GM18858 (cell line): ENCODE results near the gene CEACAM1.
"Not testable (repeated sequence)": the region's sequence is repeated elsewhere in the genome, so short reads cannot be mapped to it uniquely, and the experiment has no call there.

ENCODE experiments used
- ATAC-seq: cut with Tn5 transposase; IDR thresholded peaks from one replicate; pipeline ENCODE4 v1.9.1; 2021; ENCODE audit not compliant: unreplicated experiment

Gene CEACAM1

DNA sequence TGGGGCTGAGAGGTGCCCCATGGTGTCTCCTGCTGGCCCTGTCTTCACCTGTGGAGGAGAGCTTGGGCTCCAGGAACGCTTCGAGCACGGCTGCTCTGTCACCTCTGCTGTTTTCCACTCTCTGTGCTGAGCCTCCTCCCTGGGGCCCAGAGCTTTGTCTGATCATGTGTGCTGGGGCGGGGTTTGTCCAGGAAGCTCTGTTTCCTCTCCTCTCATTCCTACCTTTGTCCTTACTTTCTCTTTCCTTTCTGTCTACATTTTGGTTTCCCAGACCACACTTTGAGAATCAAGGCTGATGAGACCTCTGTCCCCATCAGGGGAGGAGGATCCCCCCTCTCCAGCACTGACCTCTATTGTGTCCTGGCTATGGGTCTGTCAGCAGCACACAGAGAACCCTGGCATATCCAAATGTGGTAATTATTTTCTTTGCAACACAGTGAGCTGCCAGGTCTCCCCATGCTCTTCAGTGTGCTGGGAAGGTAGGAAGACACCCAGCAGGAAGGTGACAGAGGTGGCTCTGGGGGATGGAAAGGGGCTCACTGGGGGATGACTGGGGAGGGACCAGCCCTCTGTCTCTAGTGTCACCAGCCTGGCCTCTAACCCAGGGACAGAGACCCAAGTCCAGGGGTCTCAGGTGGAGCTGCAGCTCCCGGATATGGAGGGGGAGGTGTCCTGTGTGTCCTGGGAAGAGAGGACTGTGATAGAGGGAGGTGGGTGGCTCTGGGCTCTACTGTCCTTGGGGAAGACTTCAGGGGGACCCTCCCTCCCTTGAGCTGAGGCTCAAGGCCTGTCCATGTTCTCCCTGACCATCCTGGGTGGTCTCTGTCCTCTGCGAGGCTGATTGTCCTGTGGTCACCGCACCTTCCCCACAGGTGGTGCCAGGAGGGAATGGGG lies at the start of gene CEACAM1:
Gene CEACAM1, minus strand, starts transcription at position 128 of the 894 bp plus-strand sequence. Its CDS starts 107 bp downstream, at position 21.
- no peak for ATAC-seq

DNA sequence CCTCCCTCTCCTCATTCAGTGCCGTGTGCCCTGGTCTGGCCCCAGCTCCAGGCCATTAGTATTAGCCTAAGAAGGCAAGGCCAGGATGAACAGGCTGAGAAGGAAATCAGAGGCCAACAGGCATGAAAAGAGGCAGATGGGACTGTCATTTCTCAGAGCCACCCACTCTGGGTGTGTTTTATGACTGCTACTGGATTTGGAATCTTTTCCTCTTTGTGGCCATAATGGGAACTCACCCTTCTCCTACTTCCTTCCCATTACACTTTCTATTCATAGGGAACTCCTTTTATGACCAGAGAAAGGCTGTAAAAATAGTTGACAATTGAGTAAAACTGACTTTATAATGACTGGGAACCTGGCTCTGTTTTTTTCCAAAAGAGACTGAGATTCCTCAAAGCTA lies 48.7 kb upstream of the CEACAM1 start:
- ATAC-seq = no peak

DNA sequence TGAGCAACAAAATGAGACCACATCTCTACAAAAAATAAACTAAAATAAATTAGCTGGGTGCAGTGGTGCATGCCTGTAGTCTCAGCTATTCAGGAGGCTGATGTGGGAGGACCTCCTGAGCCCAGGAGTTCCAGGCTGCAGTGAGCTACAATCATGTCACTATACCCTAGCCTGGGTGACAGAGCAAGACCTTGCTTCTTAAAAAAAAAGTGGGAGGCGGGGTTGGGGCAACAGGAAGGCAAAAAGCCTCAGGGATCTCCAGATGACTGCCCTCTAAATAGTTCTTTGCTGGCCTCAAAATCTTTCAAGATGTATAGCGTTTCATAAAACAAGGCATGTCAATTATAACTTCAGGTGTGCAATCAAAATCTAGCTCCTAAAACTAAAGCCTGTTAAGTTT lies 48.0 kb upstream of the CEACAM1 start:
- no peak for ATAC-seq

DNA sequence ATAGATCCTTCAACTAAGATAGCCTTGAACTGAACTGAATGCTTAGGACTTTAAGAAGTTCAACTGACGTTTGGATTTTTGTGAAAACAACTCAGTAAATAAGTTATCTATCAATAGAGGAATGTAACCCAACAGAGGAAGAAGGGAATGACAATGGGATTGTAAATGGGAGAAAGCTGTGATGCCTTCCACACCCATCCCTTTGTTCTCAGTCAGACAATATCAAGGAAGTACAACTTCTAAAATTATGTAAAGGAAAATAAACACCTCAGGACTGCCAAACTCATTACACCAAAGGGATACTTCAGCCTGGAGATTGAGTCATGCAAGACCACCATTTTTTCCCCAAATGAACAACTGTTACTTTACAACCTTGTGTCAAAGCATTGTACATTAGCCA lies 45.4 kb upstream of the CEACAM1 start:
- ATAC-seq = no peak

DNA sequence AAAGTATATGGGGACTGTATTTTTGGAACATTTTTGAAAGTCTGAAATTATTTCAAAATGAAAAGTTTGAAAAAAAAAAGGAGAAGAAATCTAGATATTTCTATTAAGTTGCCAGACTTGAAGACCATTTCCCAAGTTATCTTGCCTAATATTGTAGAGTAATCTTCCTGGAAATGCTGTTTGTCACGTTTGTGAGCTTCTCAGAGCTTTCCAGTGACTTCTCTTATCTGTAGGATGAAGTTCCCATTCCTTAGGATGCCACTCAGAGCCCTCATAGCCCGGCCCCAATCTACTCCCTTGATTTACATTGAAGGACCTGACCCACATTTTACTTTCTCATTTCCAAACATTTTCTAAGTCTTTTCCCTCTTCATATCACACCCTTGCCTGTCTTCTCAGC lies 42.8 kb upstream of the CEACAM1 start:
- ATAC-seq = no peak

DNA sequence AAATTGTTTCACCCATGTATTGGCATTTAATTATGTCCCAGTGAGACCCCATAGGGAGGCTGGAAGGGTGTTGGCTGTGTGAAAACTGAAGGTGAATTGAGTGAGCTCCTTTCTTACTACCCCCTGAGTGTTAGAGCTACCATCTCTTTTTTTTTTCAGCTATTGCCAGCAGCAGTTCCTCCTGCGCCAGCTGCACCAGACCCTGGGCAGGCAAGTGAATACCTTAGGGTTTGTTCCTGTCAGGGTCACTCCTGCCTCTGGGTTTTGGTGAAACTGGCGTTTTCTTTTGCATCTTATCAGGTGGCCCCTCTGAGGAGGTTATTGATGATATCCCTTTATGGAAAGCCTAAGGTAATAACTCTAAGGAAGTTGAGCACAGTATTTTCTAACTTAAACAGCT lies 40.9 kb upstream of the CEACAM1 start:
- no peak for ATAC-seq

DNA sequence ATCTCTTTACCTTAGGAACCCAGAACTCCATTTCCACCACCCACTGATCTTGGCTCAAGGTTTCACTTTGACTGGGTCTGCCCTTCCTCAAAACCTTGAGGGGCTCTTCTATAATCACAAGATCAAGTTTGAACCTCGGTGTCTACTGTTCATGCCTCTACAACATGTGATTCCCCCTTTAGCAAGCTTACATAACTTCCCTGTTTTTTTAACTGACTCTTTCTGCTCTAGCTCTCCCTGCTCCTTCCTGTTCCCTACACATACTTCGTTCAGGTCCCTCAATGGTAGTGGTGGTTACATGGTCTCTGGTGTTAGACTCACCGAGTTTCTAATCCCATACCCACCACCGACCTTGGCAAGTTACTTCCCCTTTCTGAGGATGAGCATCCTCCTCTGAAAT lies 39.7 kb upstream of the CEACAM1 start:
- no peak for ATAC-seq

DNA sequence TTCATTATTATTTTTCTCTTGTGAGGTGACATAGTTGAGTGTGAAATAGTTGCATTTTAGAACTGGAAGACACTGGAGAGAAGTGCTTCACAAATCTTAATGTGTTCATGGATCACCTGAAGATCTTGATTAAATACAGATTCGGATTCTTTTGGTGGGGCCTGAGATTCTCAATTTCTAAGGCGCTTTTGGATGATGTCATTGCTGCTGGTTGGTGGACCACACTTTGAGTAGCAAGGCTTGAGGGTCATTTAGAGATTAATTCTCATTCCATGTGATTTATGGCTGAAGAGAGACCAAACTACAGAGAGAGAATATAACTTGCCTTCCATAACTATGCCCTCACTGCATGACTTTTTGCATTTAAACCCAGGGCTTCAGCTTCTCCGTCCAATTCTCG lies 39.3 kb upstream of the CEACAM1 start:
- no peak for ATAC-seq

DNA sequence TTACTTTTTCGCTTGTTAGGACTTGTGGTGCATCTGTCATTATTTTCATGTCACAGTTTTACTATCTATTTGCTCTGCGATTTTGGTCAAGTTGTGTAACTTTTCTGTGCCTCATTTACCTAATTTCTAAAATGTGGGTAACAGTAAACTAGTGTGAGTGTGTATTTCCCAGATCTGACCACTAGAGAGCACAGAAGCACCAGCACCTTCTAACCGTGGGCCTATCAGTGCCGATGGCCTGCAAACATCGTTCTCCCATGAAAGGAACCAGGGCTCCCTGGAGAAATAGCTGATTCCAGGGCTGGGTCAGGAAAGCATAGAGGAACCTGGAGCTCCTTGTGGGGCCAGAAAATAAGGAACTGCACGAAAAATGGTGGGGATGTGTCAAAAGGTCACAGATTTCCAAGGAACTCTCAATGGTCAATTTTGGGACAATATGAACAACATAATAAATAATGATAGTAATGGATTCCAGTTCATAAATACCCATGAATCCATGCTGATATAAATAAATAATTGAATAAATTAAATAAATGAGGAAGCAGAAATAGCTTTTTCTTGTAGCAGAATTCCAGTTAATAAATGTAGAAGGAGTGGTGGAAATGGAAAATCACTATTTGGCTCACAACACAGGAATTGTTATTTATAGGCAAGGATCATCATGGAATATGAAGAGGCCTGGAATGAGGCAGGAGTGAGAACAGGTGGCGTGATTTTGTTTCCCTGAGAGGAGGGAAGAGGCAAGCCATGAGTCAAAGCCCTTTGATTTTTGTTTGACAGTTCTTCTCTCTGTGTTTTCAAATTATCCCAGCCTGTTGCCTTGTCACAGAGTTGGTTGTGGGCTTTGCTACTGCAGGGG lies 35.3 kb upstream of the CEACAM1 start:
- no peak for ATAC-seq

DNA sequence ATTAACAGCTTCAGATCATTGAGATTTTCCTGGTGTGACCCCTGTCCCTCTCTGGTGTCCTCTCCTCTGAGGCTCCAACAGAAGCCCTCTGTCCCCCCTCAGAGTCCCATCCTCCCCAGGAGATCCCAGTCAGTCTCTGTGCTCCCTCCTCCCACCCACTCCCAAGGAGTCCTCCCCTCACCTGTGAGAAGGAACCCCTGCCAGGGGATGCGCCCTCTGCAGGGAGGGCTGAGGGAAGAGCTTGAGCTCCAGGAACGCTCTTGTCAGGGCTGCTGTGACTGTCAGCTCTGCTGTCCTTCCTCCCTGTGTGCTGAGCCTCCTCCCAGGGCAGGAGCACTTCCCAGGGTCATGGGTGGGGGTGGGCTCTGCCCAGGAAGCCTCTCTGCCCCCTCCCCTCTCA lies 33.2 kb upstream of the CEACAM1 start:
- no peak for ATAC-seq

DNA sequence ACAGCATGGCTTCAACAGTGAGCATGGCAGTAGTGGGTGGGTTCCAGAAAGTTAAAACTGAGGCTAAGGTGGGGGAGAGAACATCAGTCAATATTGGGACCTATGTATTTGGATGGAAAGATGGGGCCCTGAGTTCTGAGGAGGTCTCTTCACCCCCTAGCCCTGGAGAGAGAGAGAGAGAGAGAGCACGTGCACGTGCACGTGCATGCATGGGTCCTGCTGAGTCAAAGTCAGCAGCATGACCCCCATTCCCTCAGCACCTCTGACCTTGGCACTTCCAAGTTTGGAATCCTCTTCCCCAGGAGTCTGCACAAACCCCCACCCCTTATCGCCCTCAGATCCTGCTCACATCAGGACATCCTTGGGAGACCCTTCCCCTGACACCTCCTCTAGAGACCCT lies 32.5 kb upstream of the CEACAM1 start:
- ATAC-seq = no peak

DNA sequence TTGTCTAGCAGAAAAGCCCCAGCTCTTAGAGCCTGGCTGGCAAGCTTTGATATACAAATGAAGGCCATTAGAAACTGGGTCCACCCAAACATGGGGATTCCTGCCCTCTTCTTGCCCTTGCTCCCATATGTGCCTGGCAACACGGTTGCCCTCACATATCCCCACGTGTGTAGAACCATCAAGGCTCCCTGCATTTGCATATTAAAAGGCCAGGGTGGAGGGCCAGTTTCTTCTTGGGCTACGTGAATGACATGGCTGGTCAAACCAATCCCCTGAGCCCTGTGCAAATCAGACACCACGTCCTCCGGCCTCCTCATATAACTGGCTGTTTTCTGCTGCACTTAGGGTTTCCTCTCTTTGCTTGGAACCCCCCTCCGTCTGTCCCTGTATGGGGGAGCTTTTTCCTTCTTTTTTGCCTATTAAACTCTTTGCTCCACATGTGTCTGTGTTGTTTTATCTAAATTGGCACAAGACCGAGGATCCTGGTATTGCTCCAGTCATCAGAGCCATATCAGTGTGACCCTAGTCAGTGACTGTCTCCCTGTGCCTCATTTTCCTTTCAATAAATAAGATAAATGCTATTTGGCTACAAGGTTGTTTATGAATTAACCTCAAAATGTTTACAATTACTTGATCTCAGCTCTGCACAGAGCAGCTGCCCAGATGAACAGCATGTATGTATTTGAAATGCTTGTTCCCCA lies 30.3 kb upstream of the CEACAM1 start:
- no peak for ATAC-seq

DNA sequence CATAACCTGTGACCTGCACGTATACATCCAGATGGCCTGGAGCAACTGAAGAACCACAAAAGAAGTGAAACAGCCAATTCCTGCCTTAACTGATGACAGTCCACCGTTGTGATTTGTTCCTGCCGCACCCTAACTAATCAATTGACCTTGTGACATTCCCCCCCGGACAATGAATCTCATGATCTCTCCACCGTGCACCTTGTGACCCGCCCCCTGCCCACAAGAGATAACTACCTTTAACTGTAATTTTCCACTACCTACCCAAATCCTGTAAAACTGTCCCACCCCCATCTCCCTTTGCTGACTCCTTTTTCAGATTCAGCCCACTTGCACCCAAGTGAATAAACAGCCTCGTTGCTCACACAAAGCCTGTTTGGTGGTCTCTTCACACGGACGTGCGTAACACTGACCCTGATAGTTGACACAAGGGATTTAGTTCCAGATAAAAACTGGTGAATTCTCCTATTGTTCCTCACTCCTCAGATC lies 29.1 kb upstream of the CEACAM1 start:
- not testable (repeated sequence) for ATAC-seq

DNA sequence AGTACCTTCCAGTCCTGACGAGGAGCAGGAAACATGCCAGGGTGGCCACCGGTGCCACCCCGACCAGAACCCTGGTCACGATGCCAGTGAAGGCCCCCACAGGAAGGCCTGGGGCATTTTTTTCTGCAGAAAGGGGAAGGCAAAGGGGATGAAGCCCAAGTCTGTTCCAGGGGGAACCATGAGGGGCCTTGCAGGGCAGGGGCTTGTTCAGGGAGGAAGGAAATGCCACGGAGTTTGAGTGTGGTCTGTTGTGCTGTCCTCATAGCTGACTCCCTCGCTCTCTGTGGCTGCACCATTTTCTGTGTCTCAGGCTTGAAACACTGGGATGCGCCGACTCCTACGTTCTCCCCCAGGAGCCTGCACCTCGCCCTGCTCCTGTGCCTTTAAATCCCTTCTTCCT lies 27.5 kb upstream of the CEACAM1 start:
- ATAC-seq = no peak

DNA sequence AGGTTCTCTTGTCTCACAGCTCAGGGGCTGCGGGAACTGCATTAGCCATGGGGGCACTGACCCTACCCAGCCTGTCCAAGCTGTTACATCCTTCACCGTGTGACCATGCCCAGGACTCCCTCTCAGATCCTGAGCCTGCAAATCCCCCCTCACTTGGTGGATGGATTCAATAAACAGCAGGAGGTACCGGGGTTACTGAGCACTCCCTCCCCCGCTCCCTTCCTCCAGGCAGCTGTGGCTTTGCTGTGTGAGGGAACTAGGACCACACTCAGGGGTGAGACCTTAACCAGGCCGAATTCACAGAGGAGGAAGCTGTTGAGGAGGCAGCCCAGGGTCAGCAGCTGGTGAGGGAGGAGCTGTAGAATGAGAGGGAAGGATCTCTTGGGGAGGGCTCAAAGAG lies 27.0 kb upstream of the CEACAM1 start:
- ATAC-seq = no peak

DNA sequence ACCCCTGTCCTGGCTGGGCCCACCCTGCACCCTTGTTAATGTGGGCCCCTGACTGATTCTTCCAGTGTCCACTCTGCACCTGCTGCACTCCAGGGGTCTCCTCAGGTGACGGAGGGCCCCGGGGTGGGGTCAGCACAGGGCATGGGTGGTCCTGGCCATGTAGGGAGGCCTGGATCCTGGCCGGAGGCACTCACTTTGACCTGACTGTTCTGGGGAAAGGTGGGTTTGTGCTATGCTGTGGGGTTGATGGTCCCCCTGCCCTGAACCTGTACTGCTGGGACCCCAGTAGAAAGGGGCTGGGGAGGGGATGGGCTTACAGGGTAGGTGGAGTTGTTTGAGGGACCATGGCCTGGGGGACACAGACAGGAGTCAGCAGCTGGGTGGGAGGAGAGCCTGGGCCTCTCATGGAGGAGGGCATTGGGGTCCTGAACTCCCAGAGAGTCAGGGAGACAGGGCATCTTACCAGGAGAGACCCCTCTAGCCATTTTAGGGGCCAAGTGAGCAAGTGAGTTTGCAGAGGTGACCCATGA lies 25.8 kb upstream of the CEACAM1 start:
- no peak for ATAC-seq

DNA sequence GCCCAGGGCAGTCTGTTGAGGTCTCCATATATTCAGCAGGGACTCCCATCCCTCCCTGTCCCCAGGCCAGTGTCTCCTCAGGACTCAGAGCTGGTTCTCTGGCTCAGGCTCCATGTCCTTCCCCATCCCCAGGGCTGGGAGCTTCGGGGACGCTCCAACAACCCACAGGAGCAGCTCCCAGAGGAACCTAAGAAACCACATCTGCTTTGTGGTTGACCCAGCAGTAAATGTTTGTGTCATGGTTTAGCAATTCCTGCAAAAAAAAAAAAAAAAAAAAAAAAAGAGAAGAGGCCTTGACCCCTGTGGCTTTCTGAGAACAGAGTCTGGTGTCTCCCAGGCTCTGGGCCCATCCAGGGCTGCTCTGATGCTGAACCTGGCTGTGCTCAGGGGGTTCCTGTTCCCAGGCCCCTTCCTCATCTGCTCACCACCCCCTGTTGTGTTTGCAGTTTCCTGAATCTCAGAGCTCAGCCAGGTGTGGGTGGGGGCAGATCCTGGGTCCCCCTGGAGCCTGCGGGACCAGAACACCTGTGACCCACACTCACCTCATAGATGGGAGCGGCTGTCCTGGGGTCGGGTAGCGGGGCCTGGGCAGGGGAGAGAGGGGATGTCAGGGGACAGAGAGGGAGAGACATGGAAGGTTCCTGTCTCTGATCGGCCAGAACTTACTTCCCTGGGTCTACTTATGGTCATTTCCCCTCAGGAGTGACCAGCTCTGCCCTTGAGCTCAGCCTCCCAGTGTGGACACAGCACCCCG lies 25.2 kb upstream of the CEACAM1 start:
- no peak for ATAC-seq

DNA sequence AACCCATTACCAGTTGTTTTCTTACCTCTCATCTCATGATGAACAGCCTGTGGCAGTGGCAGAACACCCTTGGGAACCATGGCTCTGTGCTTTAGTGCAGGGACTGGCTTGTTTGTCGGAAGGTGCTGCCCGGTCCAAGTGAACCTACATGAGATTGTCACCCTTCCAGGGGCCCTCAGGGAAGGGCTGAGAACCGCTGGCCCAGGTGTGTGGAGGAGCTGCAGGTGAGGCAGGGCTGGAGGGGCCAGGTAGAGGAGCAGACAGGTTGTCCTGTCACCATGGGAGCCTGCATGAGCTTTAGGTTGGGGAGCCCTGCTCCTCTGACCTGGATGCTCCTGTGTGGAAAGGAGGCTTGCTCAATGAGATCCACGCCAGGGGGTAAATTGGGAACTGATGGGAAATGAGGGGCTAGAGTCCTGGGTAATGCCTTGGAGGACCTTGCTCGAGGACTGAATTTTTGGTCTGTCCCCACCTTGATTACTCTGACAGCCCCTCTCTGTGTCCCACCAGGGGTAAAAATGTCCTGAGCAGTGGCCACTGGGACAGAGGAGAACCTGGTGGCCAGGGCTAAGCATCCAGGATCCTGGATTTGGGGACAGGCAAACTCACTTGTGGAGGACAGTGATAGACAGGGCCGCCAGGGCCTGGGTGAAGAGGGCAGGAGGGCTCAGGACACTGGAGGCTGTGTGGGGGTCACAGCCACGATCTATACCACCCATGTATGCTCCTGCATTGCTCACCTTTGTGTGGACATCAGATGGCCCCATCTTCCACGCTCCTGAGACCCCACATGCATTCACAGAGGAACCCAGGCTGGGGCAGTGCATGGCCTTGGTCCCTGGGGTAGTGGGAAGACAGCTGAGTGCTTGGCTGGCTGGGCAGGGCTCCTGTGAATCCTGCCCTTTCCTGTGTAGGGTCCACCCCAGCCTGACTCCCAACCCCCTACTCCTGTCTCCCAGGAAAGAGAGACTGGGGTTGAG lies 24.1 kb upstream of the CEACAM1 start:
- ATAC-seq = no peak

DNA sequence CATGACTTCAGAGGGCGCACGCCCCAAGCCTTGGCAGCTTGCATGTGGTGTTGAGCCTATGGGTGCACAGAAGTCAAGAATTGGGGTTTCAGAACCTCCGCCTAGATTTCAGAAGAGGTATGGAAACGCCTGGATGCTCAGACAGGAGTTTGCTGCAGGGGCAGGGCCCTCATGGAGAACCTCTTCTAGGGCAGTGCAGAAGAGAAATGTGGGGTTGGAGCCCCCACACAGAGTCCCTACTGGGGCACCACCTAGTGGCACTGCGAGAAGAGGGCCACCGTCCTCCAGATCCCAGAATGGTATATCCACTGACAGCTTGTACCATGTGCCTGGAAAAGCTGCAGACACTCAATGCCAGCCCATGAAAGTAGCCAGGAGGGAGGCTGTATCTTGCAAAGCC lies 22.2 kb upstream of the CEACAM1 start:
- ATAC-seq = not testable (repeated sequence)
